Neural crest cell (in vitro differentiated cells): Measurements from ENCODE around the gene UNC5A. TPM values are rescaled to one million over a fixed set of nuclear protein-coding genes. Genes with fewer than 3 reads are reported as not detected.

Source experiments
- DNase-seq: peaks from one replicate; pipeline ENCODE4 v3.0.0; 2021; ENCODE audit warnings: low read depth, mixed read lengths, low spot score
- H3K27ac Mint-ChIP-seq: one replicate; pipeline ENCODE4 v1.8.0; 2021; ENCODE audit warnings: mild to moderate bottlenecking, mixed read lengths; ENCODE audit not compliant: unreplicated experiment
- H3K27me3 Mint-ChIP-seq: 2 replicates; pipeline ENCODE4 v1.8.0; 2021; ENCODE audit warnings: low read depth, mild to moderate bottlenecking, mixed read lengths
- H3K36me3 Mint-ChIP-seq: 2 replicates; pipeline ENCODE4 v1.8.0; 2021; ENCODE audit warnings: low read depth, mild to moderate bottlenecking, mixed read lengths
- H3K4me1 Mint-ChIP-seq: 2 replicates; pipeline ENCODE4 v1.8.0; 2021; ENCODE audit warnings: mixed read lengths
- H3K4me3 Mint-ChIP-seq: one replicate; pipeline ENCODE4 v1.8.0; 2021; ENCODE audit warnings: mild to moderate bottlenecking, mixed read lengths
- H3K9me3 Mint-ChIP-seq: 2 replicates; pipeline ENCODE4 v1.8.0; 2021; ENCODE audit warnings: mixed read lengths
- total RNA-seq: library from RNA; stranded (reverse); gene quantifications from 2 replicates; pipeline ENCODE4 v1.2.1, GENCODE V29; 2021
- TF ChIP-seq, protein P1 (sequence below): fragments of 200-600 bp; sonication (generic); conservative IDR thresholded peaks from 2 replicates; pipeline ENCODE4 v1.5.0; 2021; ENCODE audit warnings: antibody characterized with exemption, mild to moderate bottlenecking

The UNC5A gene
- total RNA-seq, 1 donor from 2014 or later, result 0.70 TPM

DNA sequence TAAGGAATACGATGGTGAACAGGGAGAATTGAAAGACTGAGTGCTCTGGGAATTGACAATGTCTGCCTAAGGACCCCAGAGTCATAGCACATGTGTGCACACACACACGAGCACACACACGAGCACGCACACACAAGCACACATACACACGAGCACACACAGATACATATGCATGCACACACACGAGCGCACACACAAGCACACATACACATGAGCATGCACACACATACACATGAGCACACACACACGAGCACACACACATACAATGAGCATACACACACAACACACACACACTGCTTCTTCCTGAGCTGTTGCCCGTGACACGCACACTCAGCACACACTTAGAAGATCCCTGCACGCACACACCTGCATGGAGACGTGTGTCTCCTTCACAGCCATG, 10.9 kb upstream of the UNC5A start:
- no peak for DNase-seq
- H3K4me1 Mint-ChIP-seq, result no peaks in the 10 kb centered on the region
- no peaks in the 10 kb centered on the region for H3K9me3 Mint-ChIP-seq
- TF ChIP-seq, protein P1, sequence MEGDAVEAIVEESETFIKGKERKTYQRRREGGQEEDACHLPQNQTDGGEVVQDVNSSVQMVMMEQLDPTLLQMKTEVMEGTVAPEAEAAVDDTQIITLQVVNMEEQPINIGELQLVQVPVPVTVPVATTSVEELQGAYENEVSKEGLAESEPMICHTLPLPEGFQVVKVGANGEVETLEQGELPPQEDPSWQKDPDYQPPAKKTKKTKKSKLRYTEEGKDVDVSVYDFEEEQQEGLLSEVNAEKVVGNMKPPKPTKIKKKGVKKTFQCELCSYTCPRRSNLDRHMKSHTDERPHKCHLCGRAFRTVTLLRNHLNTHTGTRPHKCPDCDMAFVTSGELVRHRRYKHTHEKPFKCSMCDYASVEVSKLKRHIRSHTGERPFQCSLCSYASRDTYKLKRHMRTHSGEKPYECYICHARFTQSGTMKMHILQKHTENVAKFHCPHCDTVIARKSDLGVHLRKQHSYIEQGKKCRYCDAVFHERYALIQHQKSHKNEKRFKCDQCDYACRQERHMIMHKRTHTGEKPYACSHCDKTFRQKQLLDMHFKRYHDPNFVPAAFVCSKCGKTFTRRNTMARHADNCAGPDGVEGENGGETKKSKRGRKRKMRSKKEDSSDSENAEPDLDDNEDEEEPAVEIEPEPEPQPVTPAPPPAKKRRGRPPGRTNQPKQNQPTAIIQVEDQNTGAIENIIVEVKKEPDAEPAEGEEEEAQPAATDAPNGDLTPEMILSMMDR, result no peak
- no peaks in the 10 kb centered on the region for H3K36me3 Mint-ChIP-seq
- H3K4me3 Mint-ChIP-seq, result no peak overlapping the region
- peaks cover 51% of the 10 kb centered on the region for H3K27me3 Mint-ChIP-seq
- H3K27ac Mint-ChIP-seq, result no peak overlapping the region

DNA sequence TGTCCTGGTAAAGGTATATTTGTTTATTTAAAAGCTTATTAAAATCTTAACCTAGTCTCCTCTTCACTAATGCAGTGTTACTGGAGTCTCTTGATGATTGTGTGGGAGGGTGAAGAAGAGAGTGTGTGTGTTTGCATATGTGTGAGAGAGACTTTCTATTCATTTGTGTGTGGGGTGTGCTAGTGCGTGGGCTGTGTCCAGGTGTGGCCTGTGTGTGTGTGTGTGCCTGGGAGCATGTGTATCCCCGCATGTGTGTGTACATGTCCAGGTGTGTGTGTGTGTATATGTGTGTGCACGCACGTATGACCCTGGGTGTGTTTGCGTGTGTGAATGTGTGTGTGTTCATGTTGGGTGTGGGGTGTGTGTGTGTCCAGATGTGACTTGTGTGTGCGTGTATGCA, 10.3 kb upstream of the UNC5A start:
- DNase-seq, result no peak
- TF ChIP-seq, protein P1, result no peak
- no peak overlapping the region for H3K4me3 Mint-ChIP-seq
- peaks cover 52% of the 10 kb centered on the region for H3K27me3 Mint-ChIP-seq
- no peaks in the 10 kb centered on the region for H3K4me1 Mint-ChIP-seq
- H3K27ac Mint-ChIP-seq, result no peak overlapping the region
- H3K36me3 Mint-ChIP-seq, result no peaks in the 10 kb centered on the region
- H3K9me3 Mint-ChIP-seq, result no peaks in the 10 kb centered on the region

DNA sequence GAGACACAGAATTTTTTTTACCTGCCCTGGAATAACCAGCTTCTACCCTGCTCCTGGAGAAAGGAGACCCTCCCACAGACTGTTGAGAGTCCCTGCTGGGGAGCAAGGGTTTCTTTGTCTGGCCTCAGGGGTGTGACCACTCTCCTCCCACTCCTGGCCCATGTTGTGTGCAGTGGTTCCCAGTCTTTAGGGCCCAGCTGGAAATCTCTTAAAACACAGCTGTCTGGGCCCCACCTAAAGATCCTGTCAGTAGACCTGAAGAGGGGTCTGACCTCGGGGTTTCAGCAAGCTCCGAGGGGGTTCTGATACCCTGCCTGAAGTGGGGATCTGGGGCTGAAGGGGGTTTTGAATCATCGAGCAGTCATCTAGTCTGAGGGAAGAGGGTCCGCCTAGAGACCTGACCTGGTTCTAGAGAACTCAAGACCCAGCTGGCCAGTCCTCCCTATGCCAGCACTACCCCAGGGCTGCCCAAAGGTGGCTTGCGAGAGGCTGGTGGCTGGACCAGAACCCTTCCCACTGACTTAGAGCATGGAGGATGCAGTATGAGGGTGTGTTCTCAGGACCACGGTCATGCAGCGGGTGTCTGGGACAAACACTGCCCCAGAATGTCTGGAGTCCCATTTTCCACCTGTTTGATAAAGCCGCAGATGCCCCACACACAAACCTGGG, 8.1 kb upstream of the UNC5A start:
- TF ChIP-seq, protein P1, result no peak
- H3K27me3 Mint-ChIP-seq, result peaks cover 52% of the 10 kb centered on the region
- H3K4me3 Mint-ChIP-seq, result no peak overlapping the region
- DNase-seq, result no peak
- H3K27ac Mint-ChIP-seq, result no peak overlapping the region
- H3K9me3 Mint-ChIP-seq, result no peaks in the 10 kb centered on the region
- no peaks in the 10 kb centered on the region for H3K4me1 Mint-ChIP-seq
- no peaks in the 10 kb centered on the region for H3K36me3 Mint-ChIP-seq

DNA sequence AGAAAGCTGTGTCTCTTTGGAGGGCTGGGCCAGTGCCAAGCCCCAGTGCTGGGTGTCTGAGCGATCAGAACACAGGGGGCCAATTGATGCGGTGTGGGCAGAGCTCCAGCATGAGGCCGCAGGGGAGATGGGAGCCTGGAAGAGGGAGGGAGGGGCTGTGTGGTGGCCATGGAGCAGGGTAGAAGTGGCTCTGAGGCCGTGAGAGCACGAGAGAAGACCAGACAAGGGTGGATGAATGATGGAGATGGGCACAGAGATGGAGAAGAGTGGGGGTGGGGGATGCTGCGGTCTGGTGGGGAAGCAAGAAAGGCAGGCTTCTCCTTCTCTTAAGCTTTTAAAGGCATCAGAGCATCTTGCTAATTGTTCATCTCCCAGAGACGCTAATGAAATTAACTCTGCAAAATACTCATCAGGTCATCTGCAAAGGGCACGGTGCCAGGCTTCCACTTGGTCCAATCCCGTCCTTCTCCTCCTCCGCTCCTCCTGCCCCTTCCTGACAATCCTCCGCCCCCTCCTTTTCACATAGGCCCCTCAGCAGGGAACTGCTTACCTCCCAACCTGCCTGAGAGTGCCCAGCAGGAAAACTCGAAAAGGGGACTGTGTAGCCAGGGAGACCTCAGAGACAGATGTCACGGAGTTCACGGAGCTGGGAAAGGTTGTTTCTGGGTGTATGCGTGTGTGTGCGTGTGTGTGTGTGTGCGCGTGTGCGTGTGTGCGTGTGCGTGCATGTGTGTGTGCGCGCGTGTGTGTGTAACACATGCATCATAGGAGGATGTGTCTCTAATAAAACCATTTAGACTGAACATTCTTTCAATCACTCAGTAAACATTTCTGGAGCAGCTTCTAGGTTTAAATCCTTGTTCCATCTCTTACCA, 7.1 kb upstream of the UNC5A start:
- no peak for DNase-seq
- peaks cover 56% of the 10 kb centered on the region for H3K27me3 Mint-ChIP-seq
- TF ChIP-seq, protein P1, result no peak
- no peaks in the 10 kb centered on the region for H3K9me3 Mint-ChIP-seq
- no peaks in the 10 kb centered on the region for H3K4me1 Mint-ChIP-seq
- H3K27ac Mint-ChIP-seq, result no peak overlapping the region
- H3K36me3 Mint-ChIP-seq, result no peaks in the 10 kb centered on the region
- H3K4me3 Mint-ChIP-seq, result no peak overlapping the region

DNA sequence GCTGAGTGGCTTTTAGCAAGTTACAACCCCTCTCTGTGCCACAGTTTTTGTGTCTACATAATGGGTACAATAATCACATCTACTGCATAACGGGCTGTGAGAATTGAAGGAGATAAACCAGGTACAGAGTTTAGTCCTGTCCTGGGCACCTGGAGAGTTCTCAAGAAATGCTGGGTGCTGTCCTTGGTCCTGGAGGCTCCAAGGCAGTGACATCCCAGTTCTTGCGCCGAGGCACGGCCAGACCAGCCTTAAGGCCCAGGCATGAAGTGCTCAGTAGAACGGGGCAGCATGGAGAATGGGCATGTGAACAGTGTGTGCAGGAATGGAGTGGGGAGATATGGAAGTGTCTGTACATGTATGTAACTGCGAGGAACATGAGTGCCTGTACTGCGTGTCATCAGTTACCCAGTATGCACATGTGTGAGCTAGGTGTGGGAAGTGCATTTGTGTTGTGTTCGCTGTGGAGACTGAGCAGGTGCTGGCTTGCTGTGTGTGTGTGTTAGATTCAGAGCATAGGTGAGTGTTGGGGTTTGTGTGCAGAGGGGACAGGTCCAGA, 6.3 kb upstream of the UNC5A start:
- no peaks in the 10 kb centered on the region for H3K9me3 Mint-ChIP-seq
- no peaks in the 10 kb centered on the region for H3K36me3 Mint-ChIP-seq
- TF ChIP-seq, protein P1, result no peak
- H3K27ac Mint-ChIP-seq, result no peak overlapping the region
- no peak for DNase-seq
- H3K4me1 Mint-ChIP-seq, result peaks cover 2% of the 10 kb centered on the region
- H3K4me3 Mint-ChIP-seq, result no peak overlapping the region
- H3K27me3 Mint-ChIP-seq, result peaks cover 63% of the 10 kb centered on the region
